HPDE6-E6E7 (cell line): Measurements from ENCODE around the gene THRSP.

Experiments used
- DNase-seq: peaks from one replicate; pipeline ENCODE4 v3.0.0; 2011; ENCODE audit warnings: missing footprints; ENCODE audit errors: extremely low spot score

The THRSP gene

GRCh38 chr11:78097666-78098385 is 34.2 kb downstream of the THRSP start:
- no peak for DNase-seq

- DNase-seq, result no peak
Measured at GRCh38 chr11:78099666-78100065, 36.0 kb downstream of the THRSP start.

GRCh38 chr11:78100261-78100660 is 36.6 kb downstream of the THRSP start:
- no peak for DNase-seq

GRCh38 chr11:78100676-78101472 is 37.2 kb downstream of the THRSP start:
- no peak for DNase-seq

GRCh38 chr11:78109081-78110015 is 45.7 kb downstream of the THRSP start:
- DNase-seq, result no peak

- no peak for DNase-seq
Measured at GRCh38 chr11:78110351-78110750, 46.7 kb downstream of the THRSP start.

GRCh38 chr11:78110830-78111229 is 47.2 kb downstream of the THRSP start:
- no peak for DNase-seq

- DNase-seq, result no peak
Measured at GRCh38 chr11:78111298-78111697, 47.6 kb downstream of the THRSP start.

- no peak for DNase-seq
Measured at GRCh38 chr11:78112582-78113275, 49.1 kb downstream of the THRSP start.
